BLaER1 (cell line): ENCODE data around the gene DIP2A.
"Not testable (repeated sequence)": the region's sequence is repeated elsewhere in the genome, so short reads cannot be mapped to it uniquely, and the experiment has no call there.

Experiments used
- H3K27ac ChIP-seq: shearing (Covaris generic); formaldehyde crosslinking; 2 replicates; pipeline ENCODE4 v1.8.1; 2022
- H3K27me3 ChIP-seq: shearing (Covaris generic); formaldehyde crosslinking; 2 replicates; pipeline ENCODE4 v1.8.1; 2022
- H3K36me3 ChIP-seq: shearing (Covaris generic); formaldehyde crosslinking; 2 replicates; pipeline ENCODE4 v1.8.1; 2022
- H3K4me1 ChIP-seq: shearing (Covaris generic); formaldehyde crosslinking; 2 replicates; pipeline ENCODE4 v1.8.1; 2022
- H3K4me2 ChIP-seq: shearing (Covaris generic); formaldehyde crosslinking; 2 replicates; pipeline ENCODE4 v1.8.1; 2022
- H3K4me3 ChIP-seq: shearing (Covaris generic); formaldehyde crosslinking; 2 replicates; pipeline ENCODE4 v1.8.1; 2022
- H3K9ac ChIP-seq: shearing (Covaris generic); formaldehyde crosslinking; 2 replicates; pipeline ENCODE4 v1.8.1; 2022
- H3K9me3 ChIP-seq: shearing (Covaris generic); formaldehyde crosslinking; 2 replicates; pipeline ENCODE4 v1.8.1; 2022
- H4K20me1 ChIP-seq: shearing (Covaris generic); formaldehyde crosslinking; 2 replicates; pipeline ENCODE4 v1.8.1; 2022
- Cebpa-rat ChIP-seq: shearing (Covaris generic); IDR thresholded peaks from 2 replicates; pipeline ENCODE4 v1.8.1; 2022

Gene DIP2A

DNA sequence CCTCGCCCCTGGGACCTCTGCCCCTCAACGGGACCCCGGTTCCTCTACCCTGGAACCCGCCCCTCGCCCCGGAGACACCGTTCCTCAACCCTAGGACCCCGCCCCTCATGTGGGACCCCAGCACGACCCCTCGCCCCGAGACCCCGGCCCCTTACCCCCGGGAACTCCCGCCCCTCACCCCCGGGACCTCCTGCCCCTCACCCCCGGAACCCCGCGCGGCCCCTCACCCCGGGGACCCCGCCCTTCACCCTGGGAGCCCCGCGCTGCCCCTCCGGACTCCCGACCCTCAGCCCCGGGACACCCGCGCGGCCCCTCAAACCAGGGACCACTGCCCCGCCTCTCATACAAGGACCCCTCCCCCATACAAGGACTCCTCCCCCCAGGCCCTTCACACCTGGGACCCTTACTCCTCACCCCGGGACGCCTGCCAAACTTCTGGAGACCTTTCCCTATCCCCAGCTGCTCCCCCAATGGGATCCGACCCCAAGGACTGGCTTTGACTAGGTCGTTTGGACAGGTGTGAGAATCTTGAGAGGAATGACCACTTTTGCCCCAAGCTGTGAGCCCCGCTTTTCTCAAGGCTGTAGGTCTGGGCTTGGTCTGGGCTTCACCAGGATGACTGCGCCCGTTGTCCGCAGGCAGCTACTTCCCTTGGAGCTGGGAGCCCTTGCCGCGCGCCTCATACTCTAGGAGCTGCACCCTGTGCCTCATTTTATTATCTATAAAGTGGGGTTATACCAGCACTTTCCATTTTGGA lies 843 bp downstream of the DIP2A start:
- Histone ChIP-seq H3K27ac (peak overlapping the region; percentile 91; the same call in 1 of the 2 replicates), H3K4me1 (peaks cover 31% of the 10 kb centered on the region), H3K4me2 (peak overlapping the region; percentile 94), H3K27me3 (no peaks in the 10 kb centered on the region), H3K4me3 (peak overlapping the region; percentile 84), H3K36me3 (peaks cover 40% of the 10 kb centered on the region), H3K9me3 (no peaks in the 10 kb centered on the region), H4K20me1 (peaks cover 35% of the 10 kb centered on the region), H3K9ac (peak overlapping the region; percentile 89)
- no peak for TF ChIP-seq Cebpa-rat

DNA sequence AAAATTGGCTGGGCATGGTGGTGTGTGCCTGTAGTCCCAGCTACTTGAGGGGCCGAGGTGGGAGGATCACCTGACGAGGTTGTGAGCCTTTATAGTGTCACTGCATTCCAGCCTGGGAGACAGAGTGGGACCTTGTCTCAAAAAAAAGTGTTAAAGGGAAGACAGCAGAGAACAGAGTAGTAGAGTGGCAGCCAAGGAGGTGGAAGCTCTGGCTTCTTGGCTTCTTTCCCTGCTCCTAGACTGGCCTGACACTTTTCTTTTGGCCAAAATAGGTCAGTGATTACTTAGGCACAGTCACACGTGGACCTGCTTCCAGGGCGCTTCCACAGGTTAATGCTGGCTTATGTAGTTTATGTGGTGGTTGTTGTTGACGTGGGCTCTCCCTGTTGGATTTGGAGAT lies 3.2 kb downstream of the DIP2A start:
- H3K4me2 ChIP-seq = no peak overlapping the region
- no peak for TF ChIP-seq Cebpa-rat
- H3K4me1 ChIP-seq = peaks cover 23% of the 10 kb centered on the region
- no peak overlapping the region for H3K9ac ChIP-seq
- H3K27me3 ChIP-seq = no peaks in the 10 kb centered on the region
- no peak overlapping the region for H3K27ac ChIP-seq
- H3K9me3 ChIP-seq = no peaks in the 10 kb centered on the region
- H4K20me1 ChIP-seq = peaks cover 35% of the 10 kb centered on the region
- no peak overlapping the region for H3K4me3 ChIP-seq
- H3K36me3 ChIP-seq = peaks cover 28% of the 10 kb centered on the region

DNA sequence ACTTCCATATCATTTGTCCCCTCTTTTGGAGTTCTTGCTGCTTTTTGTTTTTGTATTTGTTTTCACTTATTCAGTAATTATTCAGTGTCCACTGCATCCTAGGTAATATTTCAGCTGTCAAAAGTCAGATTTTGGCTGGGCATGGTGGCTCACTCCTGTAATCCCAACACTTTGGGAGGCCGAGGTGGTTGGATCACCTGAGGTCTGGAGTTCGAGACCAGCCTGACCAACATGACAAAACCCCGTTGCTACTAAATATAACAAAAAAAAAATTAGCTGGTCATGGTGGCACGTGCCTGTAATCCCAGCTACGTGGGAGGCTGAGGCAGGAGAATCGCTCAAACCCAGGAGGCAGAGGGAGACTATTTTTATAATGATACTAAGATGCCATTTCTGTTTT lies 6.5 kb downstream of the DIP2A start:
- not testable (repeated sequence) for H3K27ac ChIP-seq, H3K4me2 ChIP-seq, H3K27me3 ChIP-seq, H3K4me1 ChIP-seq, H3K9me3 ChIP-seq, H3K4me3 ChIP-seq, H3K9ac ChIP-seq
- peaks cover 36% of the 10 kb centered on the region for H3K36me3 ChIP-seq
- H4K20me1 ChIP-seq = peaks cover 39% of the 10 kb centered on the region

DNA sequence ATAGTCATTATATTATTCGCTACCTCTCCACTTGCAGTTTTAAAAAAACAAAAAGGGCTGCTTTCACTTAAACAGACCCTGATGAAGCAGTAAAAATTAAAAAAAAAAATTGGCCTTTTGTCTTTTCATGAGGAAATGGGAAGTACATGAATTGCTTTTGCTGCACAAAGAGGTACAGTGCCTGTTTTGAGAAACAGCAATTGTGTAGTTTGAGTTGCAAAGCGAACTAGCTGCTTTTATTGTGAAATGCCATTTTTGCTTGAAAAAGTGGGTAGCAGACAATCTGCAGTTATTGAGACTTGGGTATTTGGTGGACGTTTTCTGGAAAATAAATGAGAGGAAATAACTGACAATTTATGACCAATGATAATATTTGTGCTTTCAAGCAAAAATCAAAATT lies 7.0 kb downstream of the DIP2A start:
- H3K27ac ChIP-seq = no peak overlapping the region

DNA sequence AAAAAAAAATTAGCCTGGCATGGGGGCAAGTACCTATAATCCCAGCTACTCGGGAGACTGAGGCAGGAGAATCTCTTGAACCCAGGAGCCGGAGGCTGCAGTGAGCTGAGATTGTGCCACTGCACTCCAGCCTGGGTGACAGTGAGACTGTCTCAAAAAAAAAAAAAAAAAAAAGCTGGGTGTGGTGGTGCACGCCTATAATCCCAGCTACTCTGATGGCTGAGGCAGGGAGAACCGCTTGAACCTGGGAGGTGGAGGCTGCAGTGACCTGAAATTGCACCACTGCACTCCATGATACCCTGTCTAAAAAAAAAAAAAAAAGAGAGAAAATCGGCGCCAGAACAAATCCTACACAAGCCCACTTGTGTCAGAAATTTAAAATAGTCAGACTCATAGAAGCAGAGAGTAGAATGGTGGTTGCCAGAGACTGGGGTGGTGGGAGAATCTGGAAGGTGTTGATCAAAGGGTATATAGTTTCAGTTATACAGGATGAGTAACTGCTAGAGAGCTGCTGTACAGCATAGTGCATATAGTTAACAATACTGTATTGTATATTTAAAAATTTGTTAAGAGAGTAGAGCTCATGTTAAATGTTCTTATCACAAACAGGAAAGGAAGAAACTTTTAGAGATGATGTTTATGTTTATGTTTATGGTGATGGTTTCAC lies 9.6 kb downstream of the DIP2A start:
- TF ChIP-seq Cebpa-rat = no peak
- Histone ChIP-seq H3K4me3 (no peak overlapping the region), H3K4me2 (no peak overlapping the region), H3K27me3 (no peaks in the 10 kb centered on the region), H3K9ac (no peak overlapping the region), H3K27ac (no peak overlapping the region), H3K9me3 (no peaks in the 10 kb centered on the region), H3K4me1 (peaks cover 18% of the 10 kb centered on the region), H4K20me1 (peaks cover 10% of the 10 kb centered on the region), H3K36me3 (peaks cover 33% of the 10 kb centered on the region)

More for the DNA sequence above, 7.0 kb downstream of the DIP2A start:
- Histone ChIP-seq H3K36me3 (peaks cover 39% of the 10 kb centered on the region), H3K4me2 (no peak overlapping the region), H3K4me3 (no peak overlapping the region), H3K9ac (no peak overlapping the region), H3K4me1 (peaks cover 2% of the 10 kb centered on the region), H4K20me1 (peaks cover 34% of the 10 kb centered on the region), H3K27me3 (no peaks in the 10 kb centered on the region), H3K9me3 (no peaks in the 10 kb centered on the region)
- TF ChIP-seq Cebpa-rat = no peak

DNA sequence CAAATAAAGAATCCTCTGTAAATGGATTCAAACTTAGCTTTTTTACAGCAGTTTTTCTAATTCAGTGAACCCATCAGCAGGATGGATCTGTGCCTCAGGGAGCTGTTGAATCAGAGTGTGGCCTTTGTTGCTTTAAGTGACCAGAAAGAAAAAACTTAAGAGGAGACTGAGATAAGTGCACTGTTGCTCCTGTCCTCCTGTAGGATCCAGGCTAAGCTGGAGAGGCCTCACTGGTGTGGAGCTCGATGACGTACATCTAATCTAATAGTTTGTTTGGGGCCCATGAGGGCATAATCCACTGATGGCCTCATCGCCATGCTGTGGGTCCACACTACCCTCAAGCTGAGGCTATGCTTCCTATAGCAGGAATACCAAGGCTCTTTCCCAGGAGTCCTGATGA lies 10.6 kb downstream of the DIP2A start:
- Histone ChIP-seq H3K9me3 (no peaks in the 10 kb centered on the region), H3K4me2 (no peak overlapping the region), H3K36me3 (peaks cover 27% of the 10 kb centered on the region), H3K27ac (no peak overlapping the region), H3K4me3 (no peak overlapping the region), H3K4me1 (peaks cover 18% of the 10 kb centered on the region), H3K9ac (no peak overlapping the region), H4K20me1 (peaks cover 10% of the 10 kb centered on the region), H3K27me3 (no peaks in the 10 kb centered on the region)
- no peak for TF ChIP-seq Cebpa-rat

DNA sequence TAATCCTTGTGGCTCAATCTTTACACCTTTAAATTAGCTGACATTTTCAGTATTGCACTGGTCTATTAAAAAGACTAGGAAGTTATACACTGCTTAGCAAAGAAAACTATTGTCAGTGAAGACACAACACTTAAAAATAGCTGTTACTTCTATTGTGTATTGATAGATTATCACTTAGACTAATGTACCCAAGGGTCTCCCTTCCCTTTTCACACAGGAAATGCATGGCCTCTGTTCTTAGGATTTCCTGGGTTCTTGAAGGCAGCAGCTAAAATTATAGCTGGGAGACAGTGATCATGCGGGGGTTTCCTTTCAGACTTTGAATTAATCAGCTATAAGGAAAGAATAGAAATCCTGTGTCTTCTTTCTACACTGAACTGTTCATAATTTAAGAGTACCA lies 12.8 kb downstream of the DIP2A start:
- Histone ChIP-seq H3K9ac (no peak overlapping the region), H3K4me3 (no peak overlapping the region), H3K4me1 (peaks cover 18% of the 10 kb centered on the region), H3K4me2 (peak overlapping the region; percentile 31), H3K27me3 (no peaks in the 10 kb centered on the region), H4K20me1 (peaks cover 10% of the 10 kb centered on the region), H3K27ac (no peak overlapping the region), H3K9me3 (no peaks in the 10 kb centered on the region), H3K36me3 (peaks cover 19% of the 10 kb centered on the region)
- no peak for TF ChIP-seq Cebpa-rat

DNA sequence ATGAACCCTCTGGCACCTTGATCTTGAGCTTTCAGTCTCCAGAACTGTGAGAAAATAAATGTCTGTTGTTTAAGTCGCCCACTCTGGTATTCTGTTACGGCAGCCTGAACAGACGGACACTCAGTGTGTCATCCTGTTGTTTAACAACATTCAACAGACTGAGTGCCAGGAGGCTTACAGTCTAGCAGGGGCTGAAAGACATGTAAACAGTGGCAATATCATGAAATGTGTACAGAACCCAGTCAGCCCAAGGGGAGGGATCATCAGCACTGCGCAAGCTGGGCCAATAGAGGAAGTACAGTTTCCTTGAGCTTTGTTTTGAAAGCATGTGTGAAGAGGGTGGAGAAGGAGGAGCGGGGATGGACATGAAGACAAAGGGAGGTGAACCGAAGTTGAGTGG lies 13.6 kb downstream of the DIP2A start:
- Histone ChIP-seq H3K9me3 (0 out of 2 replicates have a peak, but pooled peaks cover 3% of the 10 kb centered on the region), H3K36me3 (peaks cover 23% of the 10 kb centered on the region), H4K20me1 (peaks cover 10% of the 10 kb centered on the region), H3K27me3 (no peaks in the 10 kb centered on the region), H3K4me2 (no peak overlapping the region; the same call in 1 of the 2 replicates), H3K4me1 (peaks cover 18% of the 10 kb centered on the region), H3K4me3 (no peak overlapping the region), H3K27ac (no peak overlapping the region; the same call in 1 of the 2 replicates), H3K9ac (no peak overlapping the region)
- TF ChIP-seq Cebpa-rat = no peak

DNA sequence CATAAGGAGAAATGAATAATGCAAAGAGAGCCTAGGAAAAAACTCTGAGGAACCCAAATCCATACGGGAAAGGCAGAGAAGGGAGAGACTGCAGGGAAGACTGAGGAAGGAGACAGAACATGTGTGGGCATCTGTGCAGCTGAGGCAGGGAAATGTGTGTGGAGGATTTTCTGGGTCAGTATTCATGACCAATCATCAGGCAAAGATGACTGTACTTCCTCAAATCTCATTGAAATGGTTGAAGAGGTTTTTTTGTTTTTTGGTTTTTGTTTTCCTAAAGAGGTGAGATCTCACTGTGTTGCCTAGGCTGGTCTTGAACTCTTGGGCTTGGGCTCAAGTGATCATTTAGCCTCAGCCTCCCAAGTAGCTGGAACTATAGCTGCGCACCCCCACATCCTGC lies 15.7 kb downstream of the DIP2A start:
- TF ChIP-seq Cebpa-rat = no peak
- H3K4me1 ChIP-seq = peaks cover 18% of the 10 kb centered on the region
- H3K4me2 ChIP-seq = no peak overlapping the region
- H3K36me3 ChIP-seq = peaks cover 29% of the 10 kb centered on the region
- no peak overlapping the region for H3K9ac ChIP-seq
- H3K27me3 ChIP-seq = no peaks in the 10 kb centered on the region
- no peak overlapping the region for H3K4me3 ChIP-seq
- H3K9me3 ChIP-seq = 0 out of 2 replicates have a peak, but pooled peaks cover 3% of the 10 kb centered on the region
- H4K20me1 ChIP-seq = peaks cover 8% of the 10 kb centered on the region
- no peak overlapping the region for H3K27ac ChIP-seq

DNA sequence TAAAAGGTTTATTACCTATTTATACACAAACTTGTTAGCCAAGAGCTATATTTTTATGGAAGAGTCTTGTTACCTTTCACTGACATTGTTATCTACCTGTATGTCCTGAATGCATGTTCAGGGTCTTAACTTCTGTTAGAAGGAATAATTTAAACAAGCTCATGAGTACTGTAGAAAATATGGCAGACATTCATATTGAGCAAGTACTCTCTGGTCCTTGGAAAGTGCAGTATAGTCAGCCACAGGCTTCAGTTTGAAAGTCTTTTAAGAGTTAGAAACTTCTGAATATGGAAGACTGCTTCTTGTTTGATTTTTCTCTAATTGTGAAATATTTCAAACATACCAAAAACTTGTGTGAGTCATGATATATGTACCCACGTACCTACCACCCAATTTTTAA lies 16.6 kb downstream of the DIP2A start:
- no peak overlapping the region for H3K4me3 ChIP-seq
- TF ChIP-seq Cebpa-rat = no peak
- peaks cover 18% of the 10 kb centered on the region for H3K4me1 ChIP-seq
- no peak overlapping the region for H3K4me2 ChIP-seq
- H3K36me3 ChIP-seq = peaks cover 30% of the 10 kb centered on the region
- H3K27ac ChIP-seq = no peak overlapping the region
- no peaks in the 10 kb centered on the region for H3K27me3 ChIP-seq
- no peak overlapping the region for H3K9ac ChIP-seq
- 0 out of 2 replicates have a peak, but pooled peaks cover 3% of the 10 kb centered on the region for H3K9me3 ChIP-seq
- peaks cover 5% of the 10 kb centered on the region; the same call in 1 of the 2 replicates for H4K20me1 ChIP-seq
